ENCODE measurements around the gene HASPIN. TPM values are rescaled to one million over a fixed set of nuclear protein-coding genes. Genes with fewer than 3 reads are reported as not detected.

HASPIN gene
- total RNA-seq (2022; extraction: Qiagen RNA extraction), result 11.9 to 14.8 TPM (median 12.3 TPM) in 5 replicates

DNA sequence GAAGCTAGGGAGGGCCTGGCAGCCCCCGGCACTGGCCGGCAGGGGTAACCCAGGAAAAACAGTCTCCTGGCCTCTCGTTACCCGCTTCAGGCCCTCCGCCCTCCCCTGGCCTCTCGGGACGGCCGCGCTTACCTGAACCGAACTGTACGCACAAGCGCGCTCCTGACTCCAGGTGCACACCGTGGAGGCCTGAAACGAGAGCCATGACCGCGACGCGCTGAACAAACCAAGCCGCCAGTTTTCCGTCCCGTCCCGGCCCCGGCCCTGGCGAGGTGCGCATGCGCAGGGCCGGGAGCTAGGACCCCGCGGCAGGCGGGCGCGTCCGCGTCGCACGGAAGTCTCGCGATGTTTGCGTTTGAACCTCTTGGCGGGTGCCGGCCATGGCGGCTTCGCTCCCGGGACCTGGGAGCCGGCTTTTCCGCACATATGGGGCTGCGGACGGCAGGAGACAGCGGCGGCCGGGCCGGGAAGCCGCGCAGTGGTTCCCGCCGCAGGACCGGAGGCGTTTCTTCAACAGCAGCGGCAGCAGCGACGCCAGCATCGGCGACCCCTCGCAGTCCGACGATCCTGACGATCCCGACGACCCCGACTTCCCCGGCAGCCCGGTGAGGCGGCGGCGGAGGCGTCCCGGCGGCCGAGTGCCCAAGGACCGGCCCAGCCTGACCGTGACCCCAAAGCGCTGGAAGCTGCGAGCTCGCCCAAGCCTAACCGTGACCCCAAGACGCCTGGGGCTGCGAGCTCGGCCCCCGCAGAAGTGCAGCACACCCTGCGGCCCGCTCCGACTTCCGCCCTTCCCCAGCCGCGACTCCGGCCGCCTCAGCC lies at the start of gene HASPIN:
Gene HASPIN, plus strand, starts transcription at position 348 of the 822 bp plus-strand sequence. Its CDS starts 33 bp downstream, at position 381.

DNA sequence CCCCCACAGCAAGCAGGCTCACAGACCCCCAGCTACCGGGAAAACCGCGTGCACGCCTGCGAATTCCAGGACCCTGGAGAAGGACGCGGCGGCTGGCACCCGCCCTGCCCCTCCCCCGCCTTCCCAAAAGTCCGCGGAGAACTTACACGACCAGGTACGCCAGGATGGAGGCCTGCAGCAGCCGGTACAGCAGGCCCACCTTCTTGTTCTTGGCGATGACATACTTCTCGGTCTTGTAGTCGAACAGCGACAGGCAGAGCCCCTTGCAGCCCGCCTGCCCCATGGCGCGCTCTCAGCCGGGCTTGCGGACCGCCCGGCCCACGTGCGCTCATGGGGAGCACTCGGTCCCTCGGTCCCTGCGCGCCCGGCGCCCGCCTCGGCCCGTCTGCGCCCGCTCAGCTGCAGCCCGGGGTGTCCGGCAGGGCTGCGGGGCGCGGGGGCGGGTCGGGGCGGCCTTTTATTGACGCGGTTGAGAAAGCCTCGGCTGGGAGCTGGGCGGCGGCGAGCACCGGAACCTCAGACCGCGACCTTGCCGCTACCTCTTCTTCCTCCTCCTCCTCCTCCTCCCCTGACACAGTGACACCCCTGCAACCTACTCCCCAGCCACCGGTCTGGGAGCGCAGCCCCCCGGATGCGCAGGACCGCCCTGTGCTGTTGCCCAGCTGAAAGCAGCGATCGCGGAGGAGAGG lies 27.8 kb upstream of the HASPIN start, which contains the start of gene P2RX5:
Gene P2RX5, minus strand, starts transcription at position 433 of the 689 bp plus-strand sequence. Its CDS starts 150 bp downstream, at position 283.

Other genes starting within 250 kb of the HASPIN start
- gene ASPA, start 247.9 kb upstream of the HASPIN start, total RNA-seq (2022; extraction: Qiagen RNA extraction), result not detected in 5 replicates
- gene TRPV3, start 166.1 kb upstream of the HASPIN start, total RNA-seq (2022; extraction: Qiagen RNA extraction), result 0.14 to 0.30 TPM (median 0.20 TPM) in 5 replicates
- gene TRPV1, start 114.5 kb upstream of the HASPIN start, total RNA-seq (2022; extraction: Qiagen RNA extraction), result 3.0 to 4.5 TPM (median 3.7 TPM) in 5 replicates
- gene SHPK, start 87.7 kb upstream of the HASPIN start, total RNA-seq (2022; extraction: Qiagen RNA extraction), result 13.7 to 16.9 TPM (median 15.1 TPM) in 5 replicates
- 12.2 to 16.8 TPM (median 12.8 TPM) in 5 replicates for gene CTNS, start 87.1 kb upstream of the HASPIN start, total RNA-seq (2022; extraction: Qiagen RNA extraction)
- 280 to 359 TPM (median 343 TPM) in 5 replicates for gene TAX1BP3, start 55.3 kb upstream of the HASPIN start, total RNA-seq (2022; extraction: Qiagen RNA extraction)
- 110 to 161 TPM (median 150 TPM) in 5 replicates for gene EMC6, start 55.1 kb upstream of the HASPIN start, total RNA-seq (2022; extraction: Qiagen RNA extraction)
- 16.3 to 24.9 TPM (median 22.8 TPM) in 5 replicates for gene P2RX5, start 27.7 kb upstream of the HASPIN start, total RNA-seq (2022; extraction: Qiagen RNA extraction)
- gene ITGAE, start 77.3 kb downstream of the HASPIN start, total RNA-seq (2022; extraction: Qiagen RNA extraction), result 85.6 to 89.3 TPM (median 88.0 TPM) in 5 replicates
- 26.8 to 32.3 TPM (median 31.0 TPM) in 5 replicates for gene NCBP3, start 122.3 kb downstream of the HASPIN start, total RNA-seq (2022; extraction: Qiagen RNA extraction)
- 24.5 to 28.1 TPM (median 27.2 TPM) in 5 replicates for gene CAMKK1, start 169.2 kb downstream of the HASPIN start, total RNA-seq (2022; extraction: Qiagen RNA extraction)
- gene P2RX1, start 192.6 kb downstream of the HASPIN start, total RNA-seq (2022; extraction: Qiagen RNA extraction), result 0.08 TPM in 1 of 5 replicates, not detected in the others
- 4.3 to 5.3 TPM (median 4.7 TPM) in 5 replicates for gene ATP2A3, start 240.5 kb downstream of the HASPIN start, total RNA-seq (2022; extraction: Qiagen RNA extraction)